GM12891 (cell line): Measurements from ENCODE around the gene TMEM51.

Source experiments
- POLR2A ChIP-seq: IDR thresholded peaks from 2 replicates; pipeline ENCODE4 v1.6.1; 2011; ENCODE audit warnings: low read depth, low read length, control low read depth
- POLR2AphosphoS5 ChIP-seq: IDR thresholded peaks from 2 replicates; pipeline ENCODE4 v1.6.1; 2011; ENCODE audit warnings: low read depth, low read length, control low read depth
- TAF1 ChIP-seq: IDR thresholded peaks from 2 replicates; pipeline ENCODE4 v1.6.1; 2011; ENCODE audit warnings: low read depth, low read length, control low read depth

GRCh38 chr1:15262003-15262377, 108.4 kb downstream of the TMEM51 start:
- TF ChIP-seq POLR2A (no peak), POLR2AphosphoS5 (no peak), TAF1 (no peak)
